Middle frontal gyrus (tissue), 1 donor: ENCODE results near the gene ARPC4.
"Not testable (repeated sequence)": the region's sequence is repeated elsewhere in the genome, so short reads cannot be mapped to it uniquely, and the experiment has no call there.

Experiments used
- DNase-seq: peaks from one replicate; pipeline ENCODE4 v3.0.0-alpha.2; 2015; ENCODE audit warnings: low spot score; ENCODE audit errors: extremely low spot score

ARPC4 gene

DNA sequence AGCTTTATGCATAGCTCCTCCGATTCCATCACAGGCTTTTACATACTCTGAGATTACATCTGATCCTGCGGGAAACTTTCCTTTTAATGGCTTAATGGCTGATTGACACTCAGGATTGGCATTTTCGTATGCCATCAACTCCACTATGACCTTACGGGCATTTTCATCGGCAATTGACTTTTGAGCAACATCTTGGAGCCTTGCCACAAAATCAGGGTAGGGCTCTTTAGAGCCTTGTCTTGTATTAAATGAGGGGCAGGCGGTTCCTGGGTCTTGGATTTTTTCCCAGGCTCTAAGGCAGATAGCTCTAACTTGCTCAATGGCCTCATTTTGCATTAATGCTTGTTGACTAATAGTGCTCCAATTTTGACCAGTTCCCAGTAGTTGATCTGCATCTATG, 59.0 kb downstream of the ARPC4 start:
- not testable (repeated sequence) for DNase-seq

- no peak for DNase-seq
Observed at GRCh38 chr3:9852528-9852927, 59.6 kb downstream of the ARPC4 start.

DNA sequence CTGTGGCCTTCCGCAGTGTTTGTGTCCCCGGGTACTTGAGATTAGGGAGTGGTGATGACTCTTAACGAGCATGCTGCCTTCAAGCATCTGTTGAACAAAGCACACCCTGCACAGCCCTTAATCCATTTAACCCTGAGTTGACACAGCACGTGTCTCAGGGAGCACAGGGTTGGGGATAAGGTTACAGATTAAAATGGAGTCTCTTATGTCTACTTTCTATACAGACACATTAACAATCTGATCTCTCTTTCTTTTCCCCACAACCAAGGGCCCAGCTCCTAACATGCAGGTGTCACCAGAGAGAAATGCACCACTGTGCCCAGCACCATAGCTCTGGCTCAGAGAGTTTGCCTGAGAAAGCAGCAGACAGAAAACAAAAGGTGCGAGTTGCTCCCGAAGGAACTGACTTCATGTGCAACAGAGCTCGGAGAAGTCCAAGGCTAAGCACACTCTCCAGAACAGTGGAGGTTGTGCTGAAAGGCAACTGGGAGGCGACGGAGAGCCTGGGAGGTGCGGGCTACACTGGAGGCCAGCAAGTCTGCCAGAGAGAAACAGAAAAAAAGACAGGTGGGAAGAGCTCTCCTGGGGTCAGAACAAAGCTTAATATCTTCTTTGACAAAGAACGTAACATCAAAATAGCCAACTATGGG, 61.5 kb downstream of the ARPC4 start:
- DNase-seq = not testable (repeated sequence)

GRCh38 chr3:9855594-9855993, 62.7 kb downstream of the ARPC4 start:
- DNase-seq = no peak
